AG09319 (cell line): ENCODE results near the gene SYT14.
"Not testable (repeated sequence)": the region's sequence is repeated elsewhere in the genome, so short reads cannot be mapped to it uniquely, and the experiment has no call there.

Source experiments
- DNase-seq: peaks from one replicate; pipeline ENCODE4 v3.0.0-alpha.2; 2010; ENCODE audit warnings: low read depth; ENCODE audit errors: extremely low read depth
- TF ChIP-seq, protein P1 (sequence below): IDR thresholded peaks from 2 replicates; pipeline ENCODE4 v1.5.1; 2011; ENCODE audit warnings: low read depth, mild to moderate bottlenecking, inconsistent platforms, low read length, moderate library complexity

The SYT14 gene

DNA sequence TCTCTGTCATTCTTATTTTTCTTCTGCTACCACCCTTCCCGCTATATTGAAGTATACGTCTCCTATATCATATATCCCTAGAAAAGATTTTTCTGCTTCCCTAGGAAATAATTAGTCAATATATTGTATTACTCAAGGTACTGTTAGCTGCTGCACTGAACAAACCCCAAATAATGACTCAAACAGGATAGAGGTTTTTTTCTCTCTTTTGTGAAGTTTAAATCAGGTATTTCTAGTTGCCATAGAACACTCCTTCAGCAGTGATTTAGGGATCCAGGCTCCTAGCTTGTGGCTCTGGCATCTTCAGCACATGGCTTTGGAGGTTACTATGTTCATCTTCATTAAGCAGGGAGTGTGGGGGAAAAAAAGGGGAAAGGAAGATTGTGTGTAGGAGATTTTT lies 18.1 kb downstream of the SYT14 start:
- TF ChIP-seq, protein P1, sequence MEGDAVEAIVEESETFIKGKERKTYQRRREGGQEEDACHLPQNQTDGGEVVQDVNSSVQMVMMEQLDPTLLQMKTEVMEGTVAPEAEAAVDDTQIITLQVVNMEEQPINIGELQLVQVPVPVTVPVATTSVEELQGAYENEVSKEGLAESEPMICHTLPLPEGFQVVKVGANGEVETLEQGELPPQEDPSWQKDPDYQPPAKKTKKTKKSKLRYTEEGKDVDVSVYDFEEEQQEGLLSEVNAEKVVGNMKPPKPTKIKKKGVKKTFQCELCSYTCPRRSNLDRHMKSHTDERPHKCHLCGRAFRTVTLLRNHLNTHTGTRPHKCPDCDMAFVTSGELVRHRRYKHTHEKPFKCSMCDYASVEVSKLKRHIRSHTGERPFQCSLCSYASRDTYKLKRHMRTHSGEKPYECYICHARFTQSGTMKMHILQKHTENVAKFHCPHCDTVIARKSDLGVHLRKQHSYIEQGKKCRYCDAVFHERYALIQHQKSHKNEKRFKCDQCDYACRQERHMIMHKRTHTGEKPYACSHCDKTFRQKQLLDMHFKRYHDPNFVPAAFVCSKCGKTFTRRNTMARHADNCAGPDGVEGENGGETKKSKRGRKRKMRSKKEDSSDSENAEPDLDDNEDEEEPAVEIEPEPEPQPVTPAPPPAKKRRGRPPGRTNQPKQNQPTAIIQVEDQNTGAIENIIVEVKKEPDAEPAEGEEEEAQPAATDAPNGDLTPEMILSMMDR = no peak
- DNase-seq = no peak

DNA sequence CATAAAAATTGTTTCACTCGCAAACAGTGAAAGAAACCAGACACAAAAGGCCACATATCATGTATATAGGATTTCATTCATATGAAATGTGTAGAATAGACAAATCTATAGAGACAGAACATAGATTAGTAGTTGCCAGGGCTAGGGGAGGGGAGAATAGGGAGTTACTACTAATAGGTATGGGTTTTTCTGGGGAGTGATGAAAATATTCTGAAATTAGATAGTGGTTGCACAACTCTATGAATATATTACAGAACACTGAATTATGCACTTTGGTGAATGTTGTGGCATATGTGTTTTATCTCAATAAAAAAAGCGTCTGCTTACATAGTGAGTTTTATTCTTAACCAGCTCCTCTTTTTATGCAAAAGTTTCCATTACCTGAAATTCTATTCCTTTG lies 21.6 kb downstream of the SYT14 start:
- TF ChIP-seq, protein P1 = no peak
- no peak for DNase-seq

DNA sequence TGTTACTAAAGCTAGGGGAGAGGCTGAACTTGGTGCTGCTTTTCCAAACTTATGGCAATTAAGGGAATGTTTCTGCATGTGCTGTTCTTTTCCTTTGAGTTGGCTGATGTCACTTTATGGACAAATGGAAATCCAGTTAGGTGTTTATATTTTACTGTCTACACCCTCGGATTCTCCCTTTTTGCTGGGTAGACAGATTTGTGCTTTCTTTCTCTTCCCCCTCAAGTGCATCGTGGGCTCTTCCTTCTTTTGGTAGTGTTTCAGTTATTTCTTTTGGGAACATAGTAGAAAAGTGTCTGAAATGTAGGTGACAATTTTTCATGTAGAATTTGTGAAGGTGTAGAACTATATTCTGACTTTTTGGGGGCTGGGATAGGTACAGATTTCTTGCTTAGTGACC lies 22.9 kb downstream of the SYT14 start:
- TF ChIP-seq, protein P1 = no peak
- no peak for DNase-seq

DNA sequence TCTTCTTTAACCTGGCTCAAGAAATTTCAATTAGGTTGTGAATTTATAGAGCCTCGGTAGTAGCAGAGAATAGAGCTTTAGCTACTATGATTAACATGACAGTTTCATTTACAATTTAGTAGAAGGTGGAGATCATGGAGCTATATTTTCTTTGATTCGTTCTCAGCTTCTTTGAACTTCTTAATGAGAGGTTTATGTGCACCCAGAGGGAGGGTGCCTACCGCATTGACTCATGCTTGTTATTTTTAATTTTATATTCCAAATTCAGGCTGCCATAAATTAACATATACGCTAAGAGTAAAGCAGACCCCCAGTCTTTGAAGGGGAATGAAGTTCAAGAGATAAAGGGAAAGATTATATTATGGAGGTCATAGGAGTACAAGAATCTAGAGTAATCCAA lies 24.4 kb downstream of the SYT14 start:
- DNase-seq = no peak
- TF ChIP-seq, protein P1 = no peak

DNA sequence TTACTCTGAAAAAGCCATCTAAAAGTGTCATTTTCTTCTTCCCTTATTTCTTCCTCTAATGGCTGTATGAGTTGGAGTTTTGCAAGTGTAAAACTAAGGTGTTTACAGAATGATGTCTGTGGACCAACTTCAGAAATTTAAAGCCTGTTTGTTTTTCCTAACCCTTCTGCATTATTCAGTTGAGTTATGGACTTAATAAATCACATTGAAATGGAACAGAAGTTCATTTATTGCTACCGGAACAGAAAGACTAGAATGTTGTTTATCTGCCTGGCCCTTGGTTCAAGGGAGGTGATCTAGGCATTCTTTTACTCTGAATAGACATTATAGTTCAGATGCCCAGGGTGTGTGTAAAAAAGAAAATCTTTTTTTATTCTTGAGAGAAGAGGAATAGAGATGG lies 24.8 kb downstream of the SYT14 start:
- TF ChIP-seq, protein P1 = no peak
- no peak for DNase-seq

DNA sequence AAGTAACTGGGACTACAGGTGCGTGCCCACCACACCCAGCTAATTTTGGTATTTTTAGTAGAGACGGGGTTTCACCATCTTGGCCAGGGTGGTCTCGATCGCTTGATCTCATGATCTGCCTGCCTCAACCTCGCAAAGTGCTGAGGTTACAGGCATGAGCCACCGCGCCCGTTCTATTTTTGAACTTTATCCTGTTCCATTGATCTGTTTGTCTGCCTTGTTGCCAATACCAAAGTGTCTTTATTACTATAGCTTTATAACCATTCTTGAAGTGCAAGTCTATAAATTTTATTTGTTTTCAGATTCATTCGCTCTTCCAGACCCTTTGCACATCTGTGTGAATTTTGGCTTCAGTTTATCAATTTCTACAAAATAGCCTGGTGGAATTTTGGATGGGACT lies 28.0 kb downstream of the SYT14 start:
- TF ChIP-seq, protein P1 = no peak
- DNase-seq = no peak

DNA sequence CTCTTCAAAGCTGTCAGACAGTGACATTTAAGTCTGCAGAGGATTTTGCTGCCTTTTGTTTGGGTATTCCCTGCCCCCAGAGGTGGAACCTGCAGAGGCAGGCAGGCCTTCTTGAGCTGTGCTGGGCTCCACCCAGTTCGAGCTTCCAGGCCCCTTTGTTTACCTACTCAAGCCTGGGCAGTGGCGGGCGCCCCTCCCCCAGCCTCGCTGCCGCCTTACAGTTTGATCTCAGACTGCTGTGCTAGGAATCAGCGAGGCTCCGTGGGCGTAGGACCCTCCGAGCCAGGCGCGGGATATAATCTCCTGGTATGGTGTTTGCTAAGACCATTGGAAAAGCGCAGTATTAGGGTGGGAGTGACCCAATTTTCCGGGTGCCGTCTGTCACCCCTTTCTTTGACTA lies 40.7 kb downstream of the SYT14 start:
- not testable (repeated sequence) for DNase-seq

DNA sequence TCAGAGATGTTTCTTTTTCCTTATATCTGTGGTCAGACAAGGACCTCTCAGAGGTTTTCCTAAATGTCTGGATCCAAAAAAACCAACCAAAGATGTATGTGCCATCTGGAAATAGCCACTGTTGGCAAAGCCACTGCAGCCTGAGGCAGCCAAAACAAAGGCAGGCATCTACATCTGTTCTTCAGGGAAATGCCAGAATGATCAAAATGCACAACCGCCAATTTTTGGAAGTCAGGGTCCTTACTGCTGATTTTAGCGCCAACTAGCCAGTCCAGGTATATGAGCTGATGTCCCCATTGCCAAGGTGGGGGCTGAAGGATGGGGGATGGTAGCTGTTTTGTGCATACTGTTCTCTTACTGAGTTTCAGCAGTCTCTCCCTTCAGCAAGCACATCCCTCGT lies 45.9 kb downstream of the SYT14 start:
- DNase-seq = no peak
- TF ChIP-seq, protein P1 = no peak
